Smooth muscle cell (in vitro differentiated cells): Measurements from ENCODE around the gene REG4. TPM values are rescaled to one million over a fixed set of nuclear protein-coding genes. Genes with fewer than 3 reads are reported as not detected.

Experiments
- DNase-seq: peaks from one replicate; lab custom pipeline; 2025; ENCODE audit not compliant: unreplicated experiment; lab: John Stamatoyannopoulos, UW
- H2AFZ ChIP-seq: fragments of 200-600 bp; sonication (generic); 2 replicates; pipeline ENCODE4 v1.6.0; 2016; ENCODE audit warnings: antibody characterized with exemption, low read depth, mild to moderate bottlenecking
- H3F3A ChIP-seq: fragments of 200-600 bp; sonication (generic); 2 replicates; pipeline ENCODE4 v1.6.0; 2017; ENCODE audit warnings: antibody characterized with exemption, low read depth
- H3K27ac ChIP-seq: fragments of 200-600 bp; sonication (generic); 2 replicates; pipeline ENCODE4 v1.5.1; 2016; ENCODE audit warnings: low read depth, mild to moderate bottlenecking
- H3K27me3 ChIP-seq: fragments of 200-600 bp; sonication (generic); 2 replicates; pipeline ENCODE4 v1.6.1; 2016; ENCODE audit warnings: low read depth, mild to moderate bottlenecking
- H3K36me3 ChIP-seq: fragments of 200-600 bp; sonication (generic); 2 replicates; pipeline ENCODE4 v1.5.1; 2016; ENCODE audit warnings: low read depth
- H3K4me1 ChIP-seq: fragments of 200-600 bp; sonication (generic); 2 replicates; pipeline ENCODE4 v1.5.1; 2016; ENCODE audit warnings: low read depth
- H3K4me2 ChIP-seq: fragments of 200-600 bp; sonication (generic); 2 replicates; pipeline ENCODE4 v1.6.0; 2016; ENCODE audit warnings: mild to moderate bottlenecking
- H3K4me3 ChIP-seq: fragments of 200-600 bp; sonication (generic); 2 replicates; pipeline ENCODE4 v1.5.1; 2016; ENCODE audit warnings: mild to moderate bottlenecking
- H3K79me2 ChIP-seq: fragments of 200-600 bp; sonication (generic); 2 replicates; pipeline ENCODE4 v1.6.0; 2016; ENCODE audit warnings: low read depth, mild to moderate bottlenecking
- H3K9ac ChIP-seq: fragments of 200-600 bp; sonication (generic); 2 replicates; pipeline ENCODE4 v1.6.0; 2016; ENCODE audit warnings: low read depth
- H3K9me3 ChIP-seq: fragments of 200-600 bp; sonication (generic); replicated peaks from 2 replicates; pipeline ENCODE4 v1.5.1; 2016; ENCODE audit warnings: low read depth
- H4K20me1 ChIP-seq: fragments of 200-600 bp; sonication (generic); 2 replicates; pipeline ENCODE4 v1.6.0; 2016; ENCODE audit warnings: low read depth
- CTCF ChIP-seq: fragments of 200-600 bp; sonication (generic); IDR thresholded peaks from 2 replicates; pipeline ENCODE4 v1.5.1; 2017; ENCODE audit warnings: borderline replicate concordance, mild to moderate bottlenecking, antibody characterized with exemption; ENCODE audit not compliant: insufficient read depth, poor library complexity, severe bottlenecking
- WGBS: methylation state at CpG from one replicate; pipeline ENCODE4 v1.1.7; 2016; ENCODE audit warnings: low lambda C conversion rate; 5-methylcytosine and 5-hydroxymethylcytosine counted together
- polyA plus RNA-seq: library from polyadenylated mRNA; unstranded; fragments of >200 nt; fragmentation: Nextera tagmentation; extraction: Ambion mirVana; gene quantifications from 2 replicates; pipeline ENCODE4 v1.2.1, GENCODE V29; 2016
- total RNA-seq: library from RNA; depleted of rRNA; stranded (reverse); fragments of >200 nt; gene quantifications from 2 replicates; pipeline ENCODE4 v1.2.3, GENCODE V29; 2014

REG4 gene
- total and polyA plus RNA-seq, 2 experiments from 2014 or later, result not detected

GRCh38 chr1:119805746-119806145 lies 5.5 kb downstream of the REG4 start:
- DNase-seq, result no peak
- Histone ChIP-seq H3K9ac (no peak overlapping the region), H3K4me2 (no peak overlapping the region), H3F3A (no peaks in the 10 kb centered on the region), H4K20me1 (no peaks in the 10 kb centered on the region), H3K27me3 (peaks cover 12% of the 10 kb centered on the region), H3K27ac (no peak overlapping the region), H3K4me3 (no peak overlapping the region), H3K9me3 (no peaks in the 10 kb centered on the region), H2AFZ (no peak overlapping the region), H3K4me1 (no peaks in the 10 kb centered on the region), H3K79me2 (no peaks in the 10 kb centered on the region), H3K36me3 (no peaks in the 10 kb centered on the region)
- no peak for TF ChIP-seq CTCF
- 93% methylated on average over 13 of the region's 13 CpGs for WGBS

DNA sequence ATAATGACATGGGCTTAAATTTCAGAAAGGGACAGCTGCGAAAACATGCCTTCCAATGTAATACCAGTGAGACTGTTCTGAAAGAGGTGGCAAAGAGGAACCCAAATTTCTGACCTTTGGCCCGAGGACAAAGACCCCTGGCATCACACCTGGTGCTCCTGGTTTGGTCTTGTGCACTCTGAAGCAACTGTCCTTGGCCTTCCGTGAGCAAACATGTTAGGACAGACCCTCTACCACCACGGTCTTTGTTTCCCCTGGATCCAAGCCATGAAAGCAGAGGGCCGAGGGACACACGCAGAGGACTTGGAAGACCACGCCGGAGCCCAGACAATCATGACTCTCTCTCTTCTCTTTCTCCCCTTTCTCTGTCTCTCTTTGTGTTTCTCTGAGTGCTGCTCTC lies 6.0 kb downstream of the REG4 start:
- Histone ChIP-seq H3K79me2 (no peaks in the 10 kb centered on the region), H3K36me3 (no peaks in the 10 kb centered on the region), H4K20me1 (no peaks in the 10 kb centered on the region), H3K4me2 (no peak overlapping the region), H3K4me3 (no peak overlapping the region), H3K9me3 (no peaks in the 10 kb centered on the region), H3K4me1 (no peaks in the 10 kb centered on the region), H3K27ac (no peak overlapping the region), H3F3A (no peaks in the 10 kb centered on the region), H2AFZ (no peak overlapping the region), H3K27me3 (peaks cover 12% of the 10 kb centered on the region), H3K9ac (no peak overlapping the region)
- DNase-seq, result no peak
- TF ChIP-seq CTCF, result no peak
- 97% methylated on average over 8 of the region's 8 CpGs for WGBS

GRCh38 chr1:119799599-119800177 lies 11.6 kb downstream of the REG4 start:
- Histone ChIP-seq H3K27me3 (no peaks in the 10 kb centered on the region), H3K36me3 (no peaks in the 10 kb centered on the region), H3K4me1 (no peaks in the 10 kb centered on the region), H3K9ac (no peak overlapping the region), H3K4me2 (no peak overlapping the region), H3K79me2 (no peaks in the 10 kb centered on the region), H3F3A (no peaks in the 10 kb centered on the region), H3K9me3 (no peaks in the 10 kb centered on the region), H4K20me1 (no peaks in the 10 kb centered on the region), H2AFZ (no peak overlapping the region), H3K4me3 (no peak overlapping the region), H3K27ac (no peak overlapping the region)
- TF ChIP-seq CTCF, result no peak
- DNase-seq, result no peak
- WGBS, result 94% methylated on average over 15 of the region's 15 CpGs

DNA sequence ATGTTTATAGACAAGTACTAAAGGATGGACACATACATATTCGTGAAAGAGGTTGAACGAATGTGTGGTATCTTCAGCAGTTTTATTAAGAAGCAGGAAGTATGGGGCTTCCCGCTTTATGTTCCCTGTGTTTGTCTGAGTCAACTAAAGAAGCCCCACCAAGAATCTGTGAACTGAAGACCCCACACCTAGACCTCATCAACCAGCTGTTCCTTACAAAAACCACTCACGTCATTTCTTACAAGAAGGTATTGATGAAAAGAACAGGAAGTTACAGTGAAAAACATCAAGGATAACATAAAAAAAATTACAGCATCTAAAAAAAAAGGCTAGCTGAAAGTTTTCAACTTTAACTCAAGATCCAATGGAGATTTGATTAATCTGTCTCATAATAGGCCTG lies 12.3 kb downstream of the REG4 start:
- no peaks in the 10 kb centered on the region for H3K4me1 ChIP-seq
- H2AFZ ChIP-seq, result no peak overlapping the region
- no peak overlapping the region for H3K4me3 ChIP-seq
- no peaks in the 10 kb centered on the region for H4K20me1 ChIP-seq
- H3K9ac ChIP-seq, result no peak overlapping the region
- H3F3A ChIP-seq, result no peaks in the 10 kb centered on the region
- no peak for TF ChIP-seq CTCF
- no peak overlapping the region for H3K4me2 ChIP-seq
- DNase-seq, result no peak
- H3K27ac ChIP-seq, result no peak overlapping the region
- no peaks in the 10 kb centered on the region for H3K27me3 ChIP-seq
- no peaks in the 10 kb centered on the region for H3K9me3 ChIP-seq
- H3K36me3 ChIP-seq, result no peaks in the 10 kb centered on the region
- 93% methylated on average over 4 of the region's 4 CpGs for WGBS
- H3K79me2 ChIP-seq, result no peaks in the 10 kb centered on the region
